HCT116 (cell line): Measurements from ENCODE around the gene SFRP2. TPM values are rescaled to one million over a fixed set of nuclear protein-coding genes. Genes with fewer than 3 reads are reported as not detected.

Experiments
- ATAC-seq: fragments of 200-7000 bp; cut with Tn5 transposase; 2 replicates; pipeline ENCODE4 v1.9.1; 2020; ENCODE audit warnings: mild to moderate bottlenecking, moderate library complexity
- BruUV-seq: library from RNA; stranded (reverse); fragments of 400-500 nt; replicated peaks from 2 replicates; lab custom pipeline; 2021; lab: Mats Ljungman, UMichigan
- CTCF ChIA-PET: fragments of 300-600 bp; sonication (Branson Sonifier 250); formaldehyde crosslinking; loops from one replicate; lab custom pipeline; 2021; ENCODE audit warnings: antibody characterized with exemption; lab: Charles Lee
- POLR2A ChIA-PET: fragments of 300-600, 350-600 bp; sonication (Branson Sonifier 250); formaldehyde crosslinking; loops from one replicate; lab custom pipeline; 2021; ENCODE audit warnings: antibody characterized with exemption; lab: Charles Lee
- RAD21 ChIA-PET, 2 experiments: fragments of 300-600 bp; sonication (Branson Sonifier 250); formaldehyde crosslinking; loops; one replicate each; lab custom pipeline; 2023; ENCODE audit warnings: low total read pairs in 2 of 2; ENCODE audit not compliant: uncharacterized antibody in 2 of 2, unreplicated experiment in 2 of 2, low non-redundant PET in 1 of 2; lab: Charles Lee
- DNase-seq: peaks from one replicate; pipeline ENCODE4 v3.0.0-alpha.2; 2010; ENCODE audit warnings: low read depth, low spot score
- H2AFZ ChIP-seq: fragments of 200-600 bp; shearing (Covaris generic), sonication (generic); 2 replicates; pipeline ENCODE4 v1.6.1; 2017; ENCODE audit warnings: low read depth, mixed run types, mixed read lengths, antibody characterized with exemption, low read length; ENCODE audit not compliant: poor library complexity, severe bottlenecking
- H3K27ac ChIP-seq: 2 replicates; pipeline ENCODE4 v1.5.1; 2012; ENCODE audit warnings: low read depth, low read length
- H3K27me3 ChIP-seq: fragments of 200-600 bp; sonication (generic); 2 replicates; pipeline ENCODE4 v1.6.1; 2016; ENCODE audit warnings: mixed run types, low read length, mixed read lengths; ENCODE audit not compliant: insufficient read depth
- H3K36me3 ChIP-seq, 2 experiments: fragments of 200-500 bp in 1 of 2; fragments of 200-600 bp in 1 of 2; sonication (Bioruptor generic) in 1 of 2; sonication (generic) in 1 of 2; 2 replicates each; pipeline versions ENCODE4 v1.5.1 to v1.6.1; 2014 to 2016; ENCODE audit warnings: low read length in 2 of 2, inconsistent platforms in 1 of 2, mixed read lengths in 1 of 2, mixed run types in 1 of 2; ENCODE audit not compliant: insufficient read depth in 2 of 2, control insufficient read depth in 1 of 2
- H3K4me1 ChIP-seq, 2 experiments: fragments of 200-600 bp in 1 of 2; sonication (generic) in 1 of 2; 2 replicates each; pipeline versions ENCODE4 v1.5.1 to v1.6.1; 2012 to 2017; ENCODE audit warnings: low read length in 2 of 2, inconsistent platforms in 1 of 2, mild to moderate bottlenecking in 1 of 2, mixed read lengths in 1 of 2, mixed run types in 1 of 2, moderate library complexity in 1 of 2; ENCODE audit not compliant: insufficient read depth in 2 of 2, control insufficient read depth in 1 of 2
- H3K4me2 ChIP-seq: fragments of 200-600 bp; sonication (generic); 2 replicates; pipeline ENCODE4 v1.6.1; 2017; ENCODE audit warnings: mixed run types, low read length, mixed read lengths
- H3K4me3 ChIP-seq, 2 experiments: fragments of 200-600 bp in 1 of 2; sonication (generic) in 1 of 2; replicated peaks in 1 of 2; 2 replicates each; pipeline ENCODE4 v1.5.1; 2011 to 2016; ENCODE audit warnings: low read length in 2 of 2, control low read depth in 1 of 2, low read depth in 1 of 2, mild to moderate bottlenecking in 1 of 2, mixed read lengths in 1 of 2, mixed run types in 1 of 2
- H3K79me2 ChIP-seq: fragments of 200-600 bp; sonication (generic); 2 replicates; pipeline ENCODE4 v1.6.1; 2017; ENCODE audit warnings: mild to moderate bottlenecking, mixed run types, low read length, moderate library complexity, mixed read lengths; ENCODE audit not compliant: insufficient read depth
- H3K9ac ChIP-seq: fragments of 200-600 bp; sonication (generic); 2 replicates; pipeline ENCODE4 v1.6.1; 2016; ENCODE audit warnings: low read length, mixed read lengths
- H3K9me2 ChIP-seq: fragments of 200-600 bp; sonication (generic), shearing (Covaris generic); 2 replicates; pipeline ENCODE4 v1.6.1; 2017; ENCODE audit warnings: mixed run types, mild to moderate bottlenecking, moderate library complexity; ENCODE audit not compliant: insufficient read depth
- H3K9me3 ChIP-seq, 2 experiments: fragments of 200-500 bp in 1 of 2; fragments of 200-600 bp in 1 of 2; sonication (Bioruptor generic) in 1 of 2; sonication (generic) in 1 of 2; 2 replicates each; pipeline ENCODE4 v1.6.1; 2014 to 2017; ENCODE audit warnings: low read length in 2 of 2, mixed read lengths in 2 of 2, inconsistent platforms in 1 of 2, low read depth in 1 of 2, mild to moderate bottlenecking in 1 of 2, mixed run types in 1 of 2, moderate library complexity in 1 of 2; ENCODE audit not compliant: control insufficient read depth in 1 of 2, insufficient read depth in 1 of 2
- H4K20me1 ChIP-seq: fragments of 200-600 bp; sonication (generic), shearing (Covaris generic); 2 replicates; pipeline ENCODE4 v1.6.1; 2017; ENCODE audit warnings: mixed run types, mild to moderate bottlenecking, moderate library complexity; ENCODE audit not compliant: insufficient read depth
- ATF3 ChIP-seq: IDR thresholded peaks from 2 replicates; pipeline ENCODE4 v1.6.1; 2012
- CBX3 ChIP-seq: IDR thresholded peaks from 2 replicates; pipeline ENCODE4 v1.6.1; 2012; ENCODE audit warnings: low read depth
- CEBPB ChIP-seq: IDR thresholded peaks from 2 replicates; pipeline ENCODE4 v1.6.1; 2012; ENCODE audit warnings: low read depth
- EZH2phosphoT487 ChIP-seq: fragments of 200-600 bp; IDR thresholded peaks from 2 replicates; pipeline ENCODE4 v1.6.1; 2018; ENCODE audit warnings: antibody characterized with exemption, borderline replicate concordance
- FOSL1 ChIP-seq: IDR thresholded peaks from 2 replicates; pipeline ENCODE4 v1.6.1; 2012; ENCODE audit warnings: low read depth
- JUND ChIP-seq: IDR thresholded peaks from 2 replicates; pipeline ENCODE4 v1.6.1; 2012
- MAX ChIP-seq: IDR thresholded peaks from 2 replicates; pipeline ENCODE4 v1.6.1; 2012
- POLR2A ChIP-seq: IDR thresholded peaks from 2 replicates; pipeline ENCODE4 v1.7.0; 2011; ENCODE audit warnings: borderline replicate concordance; ENCODE audit not compliant: insufficient read depth, insufficient read length; ENCODE audit errors: extremely low read depth
- POLR2AphosphoS5 ChIP-seq: IDR thresholded peaks from 2 replicates; pipeline ENCODE4 v1.6.1; 2011; ENCODE audit warnings: mild to moderate bottlenecking, low read depth, low read length, moderate library complexity
- RAD21 ChIP-seq: IDR thresholded peaks from 2 replicates; pipeline ENCODE4 v1.6.1; 2012; ENCODE audit warnings: low read depth, mild to moderate bottlenecking
- SIN3A ChIP-seq: IDR thresholded peaks from 2 replicates; pipeline ENCODE4 v1.6.1; 2012; ENCODE audit warnings: low read depth
- TCF7L2 ChIP-seq: IDR thresholded peaks from 2 replicates; pipeline ENCODE4 v1.7.0; 2011; ENCODE audit warnings: borderline replicate concordance, inconsistent platforms; ENCODE audit not compliant: insufficient read depth, insufficient read length; ENCODE audit errors: extremely low read depth
- ZBTB33 ChIP-seq: IDR thresholded peaks from 2 replicates; pipeline ENCODE4 v1.6.1; 2011; ENCODE audit warnings: mild to moderate bottlenecking, low read length, moderate library complexity; ENCODE audit not compliant: insufficient replicate concordance; ENCODE audit errors: extremely low read depth
- ZFX ChIP-seq: fragments of 450-650 bp; IDR thresholded peaks from 2 replicates; pipeline ENCODE4 v1.6.1; 2017
- ZNF274 ChIP-seq: fragments of 200-500 bp; sonication (Bioruptor generic); IDR thresholded peaks from 2 replicates; pipeline ENCODE4 v1.6.1; 2014; ENCODE audit warnings: mild to moderate bottlenecking, low read depth, low read length, inconsistent platforms
- intact Hi-C: fragments of 100-400 bp; cut with micrococcal nuclease; formaldehyde crosslinking; loops from 2 replicates; pipeline ENCODE4 v1.10.0; 2022
- total RNA-seq: library from RNA; stranded (reverse); gene quantifications from one replicate; pipeline ENCODE4 v1.2.1, GENCODE V29; 2021; ENCODE audit not compliant: unreplicated experiment

SFRP2 gene
- total RNA-seq, 1 experiment from 2014 or later, result 0.22 TPM

GRCh38 chr4:153808175-153808574, 19.3 kb upstream of the SFRP2 start:
- intact Hi-C loops, result no loop called here
- ChIA-PET CTCF (no interaction called here), POLR2A (no interaction called here)
- Histone ChIP-seq H3K4me1 (no peaks in the 10 kb centered on the region), H3K4me2 (no peak overlapping the region), H2AFZ (no peak overlapping the region), H4K20me1 (no peaks in the 10 kb centered on the region), H3K27me3 (no peaks in the 10 kb centered on the region), H3K9me3 (no peaks in the 10 kb centered on the region), H3K9ac (no peak overlapping the region), H3K79me2 (no peaks in the 10 kb centered on the region)
- DNase-seq, result no peak
- BruUV-seq, result no TSS peak
- TF ChIP-seq TCF7L2, result no peak
- no peak for TF ChIP-seq ZBTB33
- no peak for TF ChIP-seq ATF3
- TF ChIP-seq, all 23 proteins: peak for 0
- ATAC-seq, result no peak
- RAD21 ChIA-PET, result no interaction called here
- Histone ChIP-seq H3K27ac (no peak overlapping the region), H3K4me3 (no peak overlapping the region), H3K36me3 (no peaks in the 10 kb centered on the region), H3K9me2 (no peaks in the 10 kb centered on the region)

- H3K4me3 ChIP-seq, result no peak overlapping the region
- no peaks in the 10 kb centered on the region for H3K9me2 ChIP-seq
- H4K20me1 ChIP-seq, result no peaks in the 10 kb centered on the region
- H3K27me3 ChIP-seq, result no peaks in the 10 kb centered on the region
- CTCF ChIA-PET, result no interaction called here
- DNase-seq (no peak), ATAC-seq (no peak)
- no peak overlapping the region for H3K9ac ChIP-seq
- intact Hi-C loops, result no loop called here
- no peak overlapping the region for H2AFZ ChIP-seq
- H3K9me3 ChIP-seq, result no peaks in the 10 kb centered on the region
- no TSS peak for BruUV-seq
- POLR2A ChIA-PET, result no interaction called here
- H3K36me3 ChIP-seq, result no peaks in the 10 kb centered on the region
- RAD21 ChIA-PET, result no interaction called here
- no peaks in the 10 kb centered on the region for H3K79me2 ChIP-seq
- H3K4me1 ChIP-seq, result no peaks in the 10 kb centered on the region
- no peak overlapping the region for H3K4me2 ChIP-seq
- no peak overlapping the region for H3K27ac ChIP-seq
- TF ChIP-seq ZFX, result no peak
- TF ChIP-seq SIN3A, result no peak
- no peak for TF ChIP-seq EZH2phosphoT487
- no peak for TF ChIP-seq CBX3
- TF ChIP-seq CEBPB, result no peak
- no peak for TF ChIP-seq POLR2A
- TF ChIP-seq POLR2AphosphoS5, result no peak
- TF ChIP-seq FOSL1, result no peak
- no peak for TF ChIP-seq RAD21
- no peak for TF ChIP-seq ZBTB33
- TF ChIP-seq ZNF274, result no peak
- TF ChIP-seq JUND, result no peak
- TF ChIP-seq MAX, result no peak
These were observed 17.2 kb upstream of the SFRP2 start for GRCh38 chr4:153806073-153806472.
